HepG2 (cell line): Measurements from ENCODE around the gene GNA12. TPM values are rescaled to one million over a fixed set of nuclear protein-coding genes. Genes with fewer than 3 reads are reported as not detected.

Experiments used
- ATAC-seq: fragments of 200-7000 bp; cut with Tn5 transposase; 3 replicates; pipeline ENCODE4 v1.9.1; 2020; ENCODE audit warnings: mild to moderate bottlenecking, moderate library complexity
- BruUV-seq: library from RNA; stranded (reverse); fragments of 400-500 nt; replicated peaks from 2 replicates; lab custom pipeline; 2021; lab: Mats Ljungman, UMichigan
- CTCF ChIA-PET: fragments of 300-600 bp; formaldehyde crosslinking; extraction: SDS; loops from one replicate; lab custom pipeline; 2021; ENCODE audit warnings: low total read pairs, inconsistent platforms, low intra/inter-chr PET ratio; lab: Yijun Ruan, JAX
- POLR2A ChIA-PET: fragments of 350-600 bp; sonication (Branson Sonifier 250); formaldehyde crosslinking; loops from one replicate; lab custom pipeline; 2020; ENCODE audit warnings: antibody characterized with exemption, inconsistent platforms; lab: Yijun Ruan, JAX
- DNase-seq: peaks from one replicate; pipeline ENCODE4 v3.0.0-alpha.2; 2015; ENCODE audit warnings: low spot score
- FAIRE-seq: peaks from 3 replicates; lab custom pipeline; 2011; peaks lifted over from hg19 to GRCh38; lab: Jason Lieb, UNC
- H2AFZ ChIP-seq: one replicate; pipeline ENCODE4 v1.6.1; 2011; ENCODE audit warnings: low read length, inconsistent platforms
- H3K27ac ChIP-seq: fragments of 300-600 bp; 3 replicates; pipeline ENCODE4 v1.8.0; 2011; ENCODE audit warnings: mixed run types, mild to moderate bottlenecking, mixed read lengths, low read length, inconsistent platforms; ENCODE audit not compliant: insufficient read depth; ENCODE audit errors: extremely low read length
- H3K27me3 ChIP-seq, 2 experiments: fragments of 200-600 bp in 1 of 2; 2 replicates in 1 of 2; 3 replicates in 1 of 2; pipeline versions ENCODE4 v1.6.0 to v1.8.0; 2011; ENCODE audit warnings: low read length in 2 of 2, mild to moderate bottlenecking in 2 of 2, moderate library complexity in 2 of 2, inconsistent platforms in 1 of 2; ENCODE audit not compliant: insufficient read depth in 2 of 2, control insufficient read depth in 1 of 2
- H3K36me3 ChIP-seq, 2 experiments: fragments of 200-600 bp in 1 of 2; replicated peaks in 1 of 2; 2 replicates in 1 of 2; 3 replicates in 1 of 2; pipeline versions ENCODE4 v1.5.1 to v1.8.0; 2011; ENCODE audit warnings: low read length in 2 of 2, inconsistent platforms in 1 of 2; ENCODE audit not compliant: insufficient read depth in 2 of 2, control insufficient read depth in 1 of 2
- H3K4me1 ChIP-seq: 2 replicates; pipeline ENCODE4 v1.5.1; 2012; ENCODE audit warnings: low read length, inconsistent platforms; ENCODE audit not compliant: insufficient read depth
- H3K4me2 ChIP-seq: 2 replicates; pipeline ENCODE4 v1.6.0; 2011; ENCODE audit warnings: low read depth, low read length, inconsistent platforms
- H3K4me3 ChIP-seq, 3 experiments: fragments of 200-600 bp in 1 of 3; sonication (generic), shearing (Covaris generic) in 1 of 3; replicated peaks in 1 of 3; 2 replicates each; pipeline ENCODE4 v1.5.1; 2011 to 2016; ENCODE audit warnings: low read length in 3 of 3, inconsistent platforms in 2 of 3, low read depth in 2 of 3, mild to moderate bottlenecking in 2 of 3, control low read depth in 1 of 3, mixed read lengths in 1 of 3; ENCODE audit not compliant: insufficient read depth in 1 of 3
- H3K79me2 ChIP-seq: one replicate; pipeline ENCODE4 v1.6.1; 2011; ENCODE audit warnings: low read length, inconsistent platforms; ENCODE audit not compliant: insufficient read depth
- H3K9ac ChIP-seq: 2 replicates; pipeline ENCODE4 v1.6.0; 2011; ENCODE audit warnings: mild to moderate bottlenecking, low read depth, low read length, inconsistent platforms; ENCODE audit not compliant: insufficient read depth
- H3K9me3 ChIP-seq: 2 replicates; pipeline ENCODE4 v1.5.1; 2012; ENCODE audit warnings: mild to moderate bottlenecking, low read length
- H4K20me1 ChIP-seq: 2 replicates; pipeline ENCODE4 v1.6.0; 2011; ENCODE audit warnings: inconsistent platforms, mild to moderate bottlenecking, low read length, moderate library complexity; ENCODE audit not compliant: insufficient read depth
- ATF7 ChIP-seq, 2 experiments: fragments of 450-650 bp in 1 of 2; sonication (generic) in 1 of 2; formaldehyde crosslinking in 1 of 2; IDR thresholded peaks; 2 replicates each; pipeline versions ENCODE4 v1.4.0 to v1.6.1; 2016 to 2020; ENCODE audit warnings: antibody characterized with exemption in 1 of 2, mild to moderate bottlenecking in 1 of 2, missing genetic modification reagents in 1 of 2
- CCAR2 ChIP-seq: fragments of 200-400 bp; formaldehyde crosslinking; optimal IDR thresholded peaks from 2 replicates; pipeline ENCODE3; 2018; ENCODE audit warnings: low read depth, mild to moderate bottlenecking, low read length, moderate library complexity
- ETV5 ChIP-seq: IDR thresholded peaks from 2 replicates; pipeline ENCODE4 v1.6.1; 2018; ENCODE audit warnings: missing biosample characterization, missing genetic modification reagents, inconsistent platforms, borderline replicate concordance
- NAIF1 ChIP-seq: sonication (generic); formaldehyde crosslinking; IDR thresholded peaks from 2 replicates; pipeline ENCODE4 v1.5.0; 2020; ENCODE audit warnings: mild to moderate bottlenecking, missing genetic modification reagents, borderline replicate concordance
- SRSF4 ChIP-seq: fragments of 200-400 bp; formaldehyde crosslinking; IDR thresholded peaks from one replicate; pipeline ENCODE4 v1.6.1; 2018; ENCODE audit warnings: mild to moderate bottlenecking, low read depth, low read length, moderate library complexity; ENCODE audit not compliant: poor library complexity, severe bottlenecking
- ZNF263 ChIP-seq: sonication (generic); formaldehyde crosslinking; IDR thresholded peaks from 2 replicates; pipeline ENCODE4 v1.4.0; 2020; ENCODE audit warnings: missing genetic modification reagents
- ZNF605 ChIP-seq: sonication (generic); formaldehyde crosslinking; IDR thresholded peaks from 2 replicates; pipeline ENCODE4 v1.8.0; 2022; ENCODE audit warnings: mild to moderate bottlenecking, missing genetic modification reagents
- ZNF768 ChIP-seq: sonication (generic); formaldehyde crosslinking; IDR thresholded peaks from 2 replicates; pipeline ENCODE4 v1.4.0; 2020; ENCODE audit warnings: missing genetic modification reagents
- ZNF777 ChIP-seq: sonication (generic); formaldehyde crosslinking; IDR thresholded peaks from 2 replicates; pipeline ENCODE4 v1.4.0; 2020; ENCODE audit warnings: missing genetic modification reagents
- ZNF782 ChIP-seq: sonication (generic); formaldehyde crosslinking; IDR thresholded peaks from 2 replicates; pipeline ENCODE4 v1.4.0; 2020; ENCODE audit warnings: missing genetic modification reagents, mild to moderate bottlenecking, borderline replicate concordance
- ZSCAN31 ChIP-seq: sonication (generic); formaldehyde crosslinking; IDR thresholded peaks from 2 replicates; pipeline ENCODE4 v1.5.0; 2020; ENCODE audit warnings: low read depth, mild to moderate bottlenecking, missing genetic modification reagents
- WGBS: methylation state at CpG from one replicate; pipeline ENCODE4 v1.1.6; 2017; ENCODE audit warnings: low lambda C conversion rate; 5-methylcytosine and 5-hydroxymethylcytosine counted together
- in situ Hi-C: cut with HindIII; loops from 2 replicates; pipeline ENCODE4 v1.10.0; 2017; ENCODE audit warnings: low pct_unique_long_range_greater_than_20kb; ENCODE audit not compliant: extremely low pct_ligation_motif_present
- intact Hi-C: fragments of 100-400 bp; cut with micrococcal nuclease; formaldehyde crosslinking; loops from one replicate; pipeline ENCODE4 v1.10.0; 2022; ENCODE audit not compliant: unreplicated experiment
- polyA plus RNA-seq, 8 experiments: library from polyadenylated mRNA; depleted of rRNA in 3 of 8; stranded (reverse) in 7 of 8; unstranded in 1 of 8; fragments of >200 nt; fragmentation: Illumina TruSeq in 4 of 8; extraction: Trizol in 4 of 8; gene quantifications; 2 replicates each; pipeline versions ENCODE4 v1.2.1 to v1.2.3, GENCODE V29; 2011 to 2016; ENCODE audit warnings: low read depth in 4 of 8, missing spikeins in 1 of 8, mixed read lengths in 1 of 8; ENCODE audit not compliant: insufficient read depth in 1 of 8
- total RNA-seq, 5 experiments: library from RNA; depleted of rRNA; stranded (reverse); fragments of >200 nt; fragmentation: Illumina TruSeq; extraction: Trizol; gene quantifications; 2 replicates each; pipeline ENCODE4 v1.2.3, GENCODE V29; 2016; ENCODE audit warnings: low read depth in 1 of 5
- TF ChIP-seq, protein P1 (sequence below): sonication (generic); formaldehyde crosslinking; IDR thresholded peaks from 2 replicates; pipeline ENCODE4 v1.8.0; 2022; ENCODE audit warnings: mild to moderate bottlenecking, missing genetic modification reagents; ENCODE audit not compliant: insufficient replicate concordance
- TF ChIP-seq, protein P2 (sequence below): IDR thresholded peaks from 2 replicates; pipeline ENCODE4 v1.6.1; 2016
- TF ChIP-seq, protein P3 (sequence below): IDR thresholded peaks from 2 replicates; pipeline ENCODE4 v1.6.1; 2016; ENCODE audit warnings: missing compliant biosample characterization, missing genetic modification reagents, borderline replicate concordance
- TF ChIP-seq, protein P4 (sequence below): sonication (generic); formaldehyde crosslinking; IDR thresholded peaks from 2 replicates; pipeline ENCODE4 v1.4.0; 2020; ENCODE audit warnings: mild to moderate bottlenecking, low read depth, missing genetic modification reagents

GNA12 gene
- total and polyA plus RNA-seq, 2 of the 13 experiments (the other 11 are each of a cell fraction or from before 2014, with no cell fraction given): 16.2 to 50.9 TPM

DNA sequence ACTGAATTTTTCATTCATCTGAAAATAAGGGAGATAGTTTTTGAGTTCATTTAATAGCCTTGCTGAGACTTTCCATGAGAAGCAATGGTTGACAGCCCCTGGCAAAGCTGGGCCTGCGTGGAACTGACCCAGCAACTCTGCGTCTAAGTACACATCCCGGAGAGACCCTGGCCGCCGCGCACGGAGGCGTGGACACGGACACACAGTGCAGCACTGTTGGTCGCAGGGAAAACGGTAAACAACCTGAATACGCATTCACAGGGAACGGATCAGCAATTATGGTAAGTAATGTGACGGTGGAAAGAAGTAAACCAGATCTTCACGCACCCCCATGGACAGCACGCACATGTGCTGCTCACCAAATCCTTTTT is 28.2 kb downstream of the GNA12 start:
- no TSS peak for BruUV-seq
- POLR2A ChIA-PET: interaction anchor here (2.5 kb wide), 1 partner anchor 14 kb away, joined by 7 read pairs; no protein-coding TSS in a partner anchor
- Histone ChIP-seq H2AFZ (no peak overlapping the region), H3K27me3 (no peaks in the 10 kb centered on the region), H3K9me3 (no peaks in the 10 kb centered on the region), H3K9ac (no peak overlapping the region), H3K4me2 (no peak overlapping the region), H3K4me1 (peaks cover 82% of the 10 kb centered on the region), H4K20me1 (no peaks in the 10 kb centered on the region), H3K36me3 (0 out of 5 replicates have a peak, but pooled peaks cover 0 to 7% of the 10 kb centered on the region in 2 experiments), H3K4me3 (no peak overlapping the region), H3K27ac (no peak overlapping the region), H3K79me2 (peaks cover 89% of the 10 kb centered on the region)
- no peak for FAIRE-seq
- in situ Hi-C loops: no loop called here
- whole genome bisulfite sequencing: 91% methylated on average over 16 of the region's 16 CpGs
- DNase-seq: no peak
- TF ChIP-seq ETV5 (CRISPR knock-in tag) (no peak), ZNF768 (no peak), ZSCAN31 (CRISPR knock-in tag) (no peak), CCAR2 (no peak), ZNF263 (CRISPR knock-in tag) (no peak), ZNF777 (CRISPR knock-in tag) (no peak), ATF7 (IDR thresholded peaks at IDR 0.05) (no peak), ATF7 (CRISPR knock-in tag; IDR thresholded peaks at IDR 0.05) (no peak), ZNF605 (CRISPR knock-in tag) (no peak), SRSF4 (no peak), ZNF782 (CRISPR knock-in tag) (no peak), NAIF1 (CRISPR knock-in tag) (no peak)
- TF ChIP-seq, protein P1, sequence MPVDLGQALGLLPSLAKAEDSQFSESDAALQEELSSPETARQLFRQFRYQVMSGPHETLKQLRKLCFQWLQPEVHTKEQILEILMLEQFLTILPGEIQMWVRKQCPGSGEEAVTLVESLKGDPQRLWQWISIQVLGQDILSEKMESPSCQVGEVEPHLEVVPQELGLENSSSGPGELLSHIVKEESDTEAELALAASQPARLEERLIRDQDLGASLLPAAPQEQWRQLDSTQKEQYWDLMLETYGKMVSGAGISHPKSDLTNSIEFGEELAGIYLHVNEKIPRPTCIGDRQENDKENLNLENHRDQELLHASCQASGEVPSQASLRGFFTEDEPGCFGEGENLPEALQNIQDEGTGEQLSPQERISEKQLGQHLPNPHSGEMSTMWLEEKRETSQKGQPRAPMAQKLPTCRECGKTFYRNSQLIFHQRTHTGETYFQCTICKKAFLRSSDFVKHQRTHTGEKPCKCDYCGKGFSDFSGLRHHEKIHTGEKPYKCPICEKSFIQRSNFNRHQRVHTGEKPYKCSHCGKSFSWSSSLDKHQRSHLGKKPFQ (CRISPR knock-in tag): no peak
- TF ChIP-seq, protein P2, sequence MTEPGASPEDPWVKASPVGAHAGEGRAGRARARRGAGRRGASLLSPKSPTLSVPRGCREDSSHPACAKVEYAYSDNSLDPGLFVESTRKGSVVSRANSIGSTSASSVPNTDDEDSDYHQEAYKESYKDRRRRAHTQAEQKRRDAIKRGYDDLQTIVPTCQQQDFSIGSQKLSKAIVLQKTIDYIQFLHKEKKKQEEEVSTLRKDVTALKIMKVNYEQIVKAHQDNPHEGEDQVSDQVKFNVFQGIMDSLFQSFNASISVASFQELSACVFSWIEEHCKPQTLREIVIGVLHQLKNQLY: no peak
- TF ChIP-seq, protein P3, sequence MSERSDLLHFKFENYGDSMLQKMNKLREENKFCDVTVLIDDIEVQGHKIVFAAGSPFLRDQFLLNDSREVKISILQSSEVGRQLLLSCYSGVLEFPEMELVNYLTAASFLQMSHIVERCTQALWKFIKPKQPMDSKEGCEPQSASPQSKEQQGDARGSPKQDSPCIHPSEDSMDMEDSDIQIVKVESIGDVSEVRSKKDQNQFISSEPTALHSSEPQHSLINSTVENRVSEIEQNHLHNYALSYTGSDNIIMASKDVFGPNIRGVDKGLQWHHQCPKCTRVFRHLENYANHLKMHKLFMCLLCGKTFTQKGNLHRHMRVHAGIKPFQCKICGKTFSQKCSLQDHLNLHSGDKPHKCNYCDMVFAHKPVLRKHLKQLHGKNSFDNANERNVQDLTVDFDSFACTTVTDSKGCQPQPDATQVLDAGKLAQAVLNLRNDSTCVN (CRISPR knock-in tag): no peak
- TF ChIP-seq, protein P4, sequence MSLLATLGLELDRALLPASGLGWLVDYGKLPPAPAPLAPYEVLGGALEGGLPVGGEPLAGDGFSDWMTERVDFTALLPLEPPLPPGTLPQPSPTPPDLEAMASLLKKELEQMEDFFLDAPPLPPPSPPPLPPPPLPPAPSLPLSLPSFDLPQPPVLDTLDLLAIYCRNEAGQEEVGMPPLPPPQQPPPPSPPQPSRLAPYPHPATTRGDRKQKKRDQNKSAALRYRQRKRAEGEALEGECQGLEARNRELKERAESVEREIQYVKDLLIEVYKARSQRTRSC (CRISPR knock-in tag): no peak
- intact Hi-C loops: no loop called here
- no peak for ATAC-seq
- CTCF ChIA-PET: no interaction called here
